Measurements from ENCODE around the gene ABHD12B. TPM values are rescaled to one million over a fixed set of nuclear protein-coding genes. Genes with fewer than 3 reads are reported as not detected.

Gene ABHD12B
- 0.51 TPM in 1 of 2 replicates, not detected in the other for total RNA-seq

GRCh38 chr14:50871914-50872732 lies at the start of gene ABHD12B:
ABHD12B (plus strand) TSS chr14:50872053; CDS start chr14:50872175, 122 bp downstream.

GRCh38 chr14:50830932-50831725 lies 40.7 kb upstream of the ABHD12B start, which contains the start of gene NIN:
NIN (minus strand) TSS chr14:50831162; CDS start chr14:50822056, 9,106 bp downstream.

GRCh38 chr14:50943943-50944646 lies 72.2 kb downstream of the ABHD12B start, which contains the start of gene PYGL:
PYGL (minus strand) TSS chr14:50944483; CDS start chr14:50944403, 80 bp downstream.

Other genes starting within 250 kb of the ABHD12B start
- 15.6 and 24.2 TPM in 2 replicates for gene SAV1, start 203.7 kb upstream of the ABHD12B start, total RNA-seq
- gene NIN, start 40.9 kb upstream of the ABHD12B start, total RNA-seq: 15.3 and 19.1 TPM in 2 replicates
- gene PYGL, start 72.4 kb downstream of the ABHD12B start, total RNA-seq: 59.1 and 74.3 TPM in 2 replicates
- 0.13 and 0.16 TPM in 2 replicates for gene TRIM9, start 223.1 kb downstream of the ABHD12B start, total RNA-seq